Retinal pigment epithelial cell (primary cell): ENCODE measurements around the gene ZNF101.
A peak's percentile ranks its signal among the peaks of the same experiment; 100 is the strongest.

Experiments used
- DNase-seq: peaks from one replicate; pipeline ENCODE4 v3.0.0-alpha.2; 2010; ENCODE audit warnings: low read depth
- H3K4me3 ChIP-seq: 2 replicates; pipeline ENCODE4 v1.5.1; 2011; ENCODE audit warnings: mild to moderate bottlenecking, low read length, control low read depth, moderate library complexity
- TF ChIP-seq, protein P1 (sequence below): conservative IDR thresholded peaks from 2 replicates; pipeline ENCODE4 v1.5.1; 2011; ENCODE audit warnings: low read depth, low read length, control low read depth, inconsistent platforms

ZNF101 gene

DNA sequence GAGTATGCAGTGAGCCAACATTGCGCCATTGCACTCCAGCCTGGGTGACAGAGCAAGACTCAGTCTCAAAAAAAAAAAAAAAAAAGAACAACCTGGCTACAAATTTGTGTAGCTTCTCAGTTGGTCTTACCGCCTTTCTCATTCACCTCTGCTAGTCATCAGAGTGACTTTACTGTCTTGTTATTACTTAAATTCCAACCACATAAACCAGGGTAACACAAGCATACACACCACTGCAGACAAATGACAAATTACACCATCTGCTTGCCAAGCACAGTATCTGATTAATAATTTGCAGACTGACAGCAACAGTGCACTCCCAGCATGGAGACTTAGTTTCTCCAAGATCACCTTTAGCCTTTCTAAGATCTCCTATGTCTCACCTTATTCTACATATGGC, 53.3 kb downstream of the ZNF101 start:
- TF ChIP-seq, protein P1, sequence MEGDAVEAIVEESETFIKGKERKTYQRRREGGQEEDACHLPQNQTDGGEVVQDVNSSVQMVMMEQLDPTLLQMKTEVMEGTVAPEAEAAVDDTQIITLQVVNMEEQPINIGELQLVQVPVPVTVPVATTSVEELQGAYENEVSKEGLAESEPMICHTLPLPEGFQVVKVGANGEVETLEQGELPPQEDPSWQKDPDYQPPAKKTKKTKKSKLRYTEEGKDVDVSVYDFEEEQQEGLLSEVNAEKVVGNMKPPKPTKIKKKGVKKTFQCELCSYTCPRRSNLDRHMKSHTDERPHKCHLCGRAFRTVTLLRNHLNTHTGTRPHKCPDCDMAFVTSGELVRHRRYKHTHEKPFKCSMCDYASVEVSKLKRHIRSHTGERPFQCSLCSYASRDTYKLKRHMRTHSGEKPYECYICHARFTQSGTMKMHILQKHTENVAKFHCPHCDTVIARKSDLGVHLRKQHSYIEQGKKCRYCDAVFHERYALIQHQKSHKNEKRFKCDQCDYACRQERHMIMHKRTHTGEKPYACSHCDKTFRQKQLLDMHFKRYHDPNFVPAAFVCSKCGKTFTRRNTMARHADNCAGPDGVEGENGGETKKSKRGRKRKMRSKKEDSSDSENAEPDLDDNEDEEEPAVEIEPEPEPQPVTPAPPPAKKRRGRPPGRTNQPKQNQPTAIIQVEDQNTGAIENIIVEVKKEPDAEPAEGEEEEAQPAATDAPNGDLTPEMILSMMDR = no peak
- no peak overlapping the region for H3K4me3 ChIP-seq
- DNase-seq = no peak

DNA sequence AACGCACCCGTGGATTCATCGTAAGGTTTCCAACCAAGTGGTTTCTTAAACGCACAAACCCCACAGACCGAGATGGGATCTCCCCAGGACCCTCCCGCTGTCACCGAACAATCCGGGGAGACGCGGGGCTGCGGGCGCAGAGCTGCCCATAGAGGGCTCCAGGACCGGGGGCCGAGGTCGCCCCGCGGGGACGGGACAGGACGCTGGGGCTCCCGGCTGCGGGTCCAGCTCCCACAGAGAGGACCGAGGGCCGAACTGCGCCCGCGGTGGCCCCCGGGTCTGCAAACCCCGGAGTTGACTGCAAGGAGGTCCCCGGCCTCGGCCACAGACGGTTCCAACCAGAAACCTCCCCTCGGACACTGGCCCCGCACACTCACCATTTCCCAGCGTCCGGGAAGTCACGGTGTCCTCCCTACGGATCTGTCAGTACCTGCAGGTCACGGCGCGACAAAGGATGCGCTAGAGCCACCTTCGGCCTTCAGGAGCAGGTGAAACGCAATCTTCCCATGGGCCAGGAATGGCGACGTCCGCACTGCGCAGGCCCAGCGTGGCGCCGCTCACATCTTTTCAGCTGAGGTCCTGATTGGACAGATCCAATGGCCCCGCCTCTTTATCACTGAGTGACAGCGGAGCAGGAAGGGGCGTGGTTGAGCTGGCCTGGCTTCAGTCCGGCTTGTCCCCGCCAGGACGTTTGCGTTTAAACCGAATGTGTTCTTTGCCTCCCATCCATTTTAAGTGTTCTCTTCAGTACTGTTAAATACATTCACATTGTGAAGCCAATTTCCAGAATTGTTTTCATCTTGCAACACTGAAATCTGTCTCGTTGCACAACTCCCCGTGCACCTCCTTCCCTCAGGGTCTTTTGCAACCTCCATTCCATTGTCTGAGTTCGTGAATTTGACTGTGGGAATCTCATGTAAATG, 64.2 kb downstream of the ZNF101 start, which contains the start of gene ZNF14:
Gene ZNF14 (minus strand): TSS at position 534 of the 923 bp plus-strand sequence. CDS start 154 bp downstream, at position 380.
- peak; percentile 71 for DNase-seq
- TF ChIP-seq, protein P1 = peak; percentile 23
- H3K4me3 ChIP-seq = peak within 1 kb of the TSS; percentile 79
